ENCODE results near the gene DMC1. TPM values are rescaled to one million over a fixed set of nuclear protein-coding genes. Genes with fewer than 3 reads are reported as not detected.

The DMC1 gene
- polyA plus RNA-seq, 1 of the 3 experiments (the other 2 are of a cell fraction) = not detected

- WGBS (ENCODE audit: low lambda C conversion rate) = 90% methylated on average over 6 of the region's 6 CpGs
- no peak overlapping the region for H2AFZ ChIP-seq (ENCODE audit: low read depth)
- no peaks in the 10 kb centered on the region for H3K27me3 ChIP-seq (ENCODE audit: insufficient read depth)
- peaks cover 60 to 83% of the 10 kb centered on the region in 2 experiments for H3K36me3 ChIP-seq (replicated peaks in 1 of 2; ENCODE audit: control insufficient read depth in 1 of 2, insufficient read depth in 2 of 2, low read length in 1 of 2)
- no peak for DNase-seq
- TF ChIP-seq CTCF (IDR thresholded peaks at IDR 0.05) = no peak
- no peak for TF ChIP-seq SIN3A (IDR thresholded peaks at IDR 0.05; ENCODE audit: borderline replicate concordance, low read depth, low read length)
- TF ChIP-seq TEAD4 (IDR thresholded peaks at IDR 0.05; ENCODE audit: borderline replicate concordance, insufficient read depth) = no peak
- no peak for TF ChIP-seq RXRA (IDR thresholded peaks at IDR 0.05; ENCODE audit: borderline replicate concordance, low read depth)
- H3F3A ChIP-seq (replicated peaks; ENCODE audit: insufficient read depth) = peaks cover 8% of the 10 kb centered on the region
- no peaks in the 10 kb centered on the region for H3K9me2 ChIP-seq
- peaks cover 17% of the 10 kb centered on the region; the same call in 1 of the 2 replicates for H3K79me2 ChIP-seq (ENCODE audit: insufficient read depth)
- H3K9me3 ChIP-seq = no peaks in the 10 kb centered on the region
- H3K27ac ChIP-seq (ENCODE audit: low read depth in 2 of 2, low read length in 1 of 2) = no peak overlapping the region
- H3K9ac ChIP-seq = no peak overlapping the region
- ChIA-PET POLR2A (no interaction called here), CTCF (no interaction called here)
- no peaks in the 10 kb centered on the region for H3K4me1 ChIP-seq (ENCODE audit: control insufficient read depth in 1 of 2, insufficient read depth in 2 of 2, low read depth in 1 of 2, low read length in 1 of 2)
- H3K4me2 ChIP-seq = no peak overlapping the region
- H4K20me1 ChIP-seq (ENCODE audit: insufficient read depth) = peaks cover 10% of the 10 kb centered on the region; the same call in 1 of the 2 replicates
- H3K4me3 ChIP-seq (ENCODE audit: low read depth in 2 of 2, low read length in 1 of 2) = no peak overlapping the region
These were observed 82.0 kb downstream of the DMC1 start for GRCh38 chr22:38487946-38488345.

- Histone ChIP-seq H2AFZ (ENCODE audit: low read depth) (no peak overlapping the region), H3K9me3 (no peaks in the 10 kb centered on the region), H3K27ac (ENCODE audit: low read depth in 2 of 2, low read length in 1 of 2) (no peak overlapping the region), H3K27me3 (ENCODE audit: insufficient read depth) (no peaks in the 10 kb centered on the region), H3K9me2 (no peaks in the 10 kb centered on the region), H3K79me2 (ENCODE audit: insufficient read depth) (peaks cover 8% of the 10 kb centered on the region; the same call in 1 of the 2 replicates), H3K4me3 (ENCODE audit: low read depth in 2 of 2, low read length in 1 of 2) (no peak overlapping the region), H4K20me1 (ENCODE audit: insufficient read depth) (0 out of 2 replicates have a peak, but pooled peaks cover 2% of the 10 kb centered on the region), H3K4me1 (ENCODE audit: control insufficient read depth in 1 of 2, insufficient read depth in 2 of 2, low read depth in 1 of 2, low read length in 1 of 2) (no peaks in the 10 kb centered on the region), H3F3A (replicated peaks; ENCODE audit: insufficient read depth) (peaks cover 14% of the 10 kb centered on the region), H3K9ac (no peak overlapping the region), H3K4me2 (no peak overlapping the region), H3K36me3 (replicated peaks in 1 of 2; ENCODE audit: control insufficient read depth in 1 of 2, insufficient read depth in 2 of 2, low read length in 1 of 2) (peaks cover 56 to 85% of the 10 kb centered on the region in 2 experiments)
- CTCF ChIA-PET = no interaction called here
- 93% methylated on average over 3 of the region's 5 CpGs for WGBS (ENCODE audit: low lambda C conversion rate)
- POLR2A ChIA-PET = no interaction called here
- no peak for DNase-seq
- TF ChIP-seq POLR2AphosphoS5 (IDR thresholded peaks at IDR 0.05; ENCODE audit: low read depth, low read length) = no peak
- TF ChIP-seq CTCF (IDR thresholded peaks at IDR 0.05) = no peak
- TF ChIP-seq RCOR1 (IDR thresholded peaks at IDR 0.05; ENCODE audit: low read length) = no peak
These were observed 84.2 kb downstream of the DMC1 start for GRCh38 chr22:38485783-38486182.

GRCh38 chr22:38484244-38484643 lies 85.7 kb downstream of the DMC1 start:
- Histone ChIP-seq H3K9me2 (no peaks in the 10 kb centered on the region), H3K9me3 (no peaks in the 10 kb centered on the region), H3K27ac (ENCODE audit: low read depth in 2 of 2, low read length in 1 of 2) (no peak overlapping the region; a peak in 1 of 4 replicates), H3F3A (replicated peaks; ENCODE audit: insufficient read depth) (peaks cover 17% of the 10 kb centered on the region), H3K79me2 (ENCODE audit: insufficient read depth) (no peaks in the 10 kb centered on the region), H3K4me3 (ENCODE audit: low read depth in 2 of 2, low read length in 1 of 2) (no peak overlapping the region), H3K4me2 (no peak overlapping the region), H2AFZ (ENCODE audit: low read depth) (no peak overlapping the region), H3K4me1 (ENCODE audit: control insufficient read depth in 1 of 2, insufficient read depth in 2 of 2, low read depth in 1 of 2, low read length in 1 of 2) (no peaks in the 10 kb centered on the region), H3K27me3 (ENCODE audit: insufficient read depth) (no peaks in the 10 kb centered on the region), H4K20me1 (ENCODE audit: insufficient read depth) (0 out of 2 replicates have a peak, but pooled peaks cover 2% of the 10 kb centered on the region), H3K9ac (no peak overlapping the region), H3K36me3 (replicated peaks in 1 of 2; ENCODE audit: control insufficient read depth in 1 of 2, insufficient read depth in 2 of 2, low read length in 1 of 2) (peaks cover 51 to 70% of the 10 kb centered on the region in 2 experiments)
- DNase-seq = no peak
- CTCF ChIA-PET = no interaction called here
- POLR2A ChIA-PET = no interaction called here
- WGBS (ENCODE audit: low lambda C conversion rate) = 88% methylated on average over 1 of the region's 1 CpG
- TF ChIP-seq FOXJ3 (CRISPR knock-in tag; IDR thresholded peaks at IDR 0.05) = no peak
- TF ChIP-seq FOSL2 (IDR thresholded peaks at IDR 0.05; ENCODE audit: borderline replicate concordance, low read depth) = no peak
- TF ChIP-seq GABPA (IDR thresholded peaks at IDR 0.05; ENCODE audit: low read depth) = no peak
- no peak for TF ChIP-seq POLR2AphosphoS5 (IDR thresholded peaks at IDR 0.05; ENCODE audit: low read depth, low read length)
- no peak for TF ChIP-seq NRF1 (IDR thresholded peaks at IDR 0.05; ENCODE audit: low read depth, low read length)
- no peak for TF ChIP-seq TCF12 (IDR thresholded peaks at IDR 0.05)
- no peak for TF ChIP-seq ZBTB33 (IDR thresholded peaks at IDR 0.05; ENCODE audit: borderline replicate concordance, low read depth)
- TF ChIP-seq ELF1 (IDR thresholded peaks at IDR 0.05) = no peak
